ENCODE data around the gene RBM15B.
A peak's percentile ranks its signal among the peaks of the same experiment; 100 is the strongest.

RBM15B gene

GRCh38 chr3:51391075-51391565 is at the start of gene RBM15B:
RBM15B (plus strand) TSS chr3:51391285; CDS start chr3:51391400, 115 bp downstream.
- TF ChIP-seq GATA3 (IDR thresholded peaks at IDR 0.05; ENCODE audit: low read depth, low read length), result no peak
- no peak for TF ChIP-seq GATA2 (IDR thresholded peaks at IDR 0.05; ENCODE audit: low read depth, low read length)

- TF ChIP-seq GATA2 (IDR thresholded peaks at IDR 0.05; ENCODE audit: low read depth, low read length), result no peak
Observed at GRCh38 chr3:51343918-51344687, 47.0 kb upstream of the RBM15B start.

- no peak for TF ChIP-seq GATA3 (IDR thresholded peaks at IDR 0.05; ENCODE audit: low read depth, low read length)
- TF ChIP-seq GATA2 (IDR thresholded peaks at IDR 0.05; ENCODE audit: low read depth, low read length), result no peak
Observed at GRCh38 chr3:51350751-51351150, 40.3 kb upstream of the RBM15B start.

- TF ChIP-seq GATA3 (IDR thresholded peaks at IDR 0.05; ENCODE audit: low read depth, low read length) (no peak), GATA2 (IDR thresholded peaks at IDR 0.05; ENCODE audit: low read depth, low read length) (0 out of 2 replicates have a peak, but pooled peaks have one; percentile 3)
Observed at GRCh38 chr3:51353131-51353530, 38.0 kb upstream of the RBM15B start.

GRCh38 chr3:51353691-51354090 is 37.4 kb upstream of the RBM15B start:
- no peak for TF ChIP-seq GATA3 (IDR thresholded peaks at IDR 0.05; ENCODE audit: low read depth, low read length)
- TF ChIP-seq GATA2 (IDR thresholded peaks at IDR 0.05; ENCODE audit: low read depth, low read length), result no peak

- TF ChIP-seq GATA2 (IDR thresholded peaks at IDR 0.05; ENCODE audit: low read depth, low read length), result no peak
- no peak for TF ChIP-seq GATA3 (IDR thresholded peaks at IDR 0.05; ENCODE audit: low read depth, low read length)
Observed at GRCh38 chr3:51354172-51354571, 36.9 kb upstream of the RBM15B start.

- no peak for TF ChIP-seq GATA2 (IDR thresholded peaks at IDR 0.05; ENCODE audit: low read depth, low read length)
- TF ChIP-seq GATA3 (IDR thresholded peaks at IDR 0.05; ENCODE audit: low read depth, low read length), result no peak
Observed at GRCh38 chr3:51354731-51355615, 36.1 kb upstream of the RBM15B start.

GRCh38 chr3:51355891-51356578 is 35.0 kb upstream of the RBM15B start:
- no peak for TF ChIP-seq GATA3 (IDR thresholded peaks at IDR 0.05; ENCODE audit: low read depth, low read length)
- no peak for TF ChIP-seq GATA2 (IDR thresholded peaks at IDR 0.05; ENCODE audit: low read depth, low read length)

- TF ChIP-seq GATA3 (IDR thresholded peaks at IDR 0.05; ENCODE audit: low read depth, low read length) (no peak), GATA2 (IDR thresholded peaks at IDR 0.05; ENCODE audit: low read depth, low read length) (no peak)
Observed at GRCh38 chr3:51357856-51358255, 33.2 kb upstream of the RBM15B start.

GRCh38 chr3:51358981-51359380 is 32.1 kb upstream of the RBM15B start:
- no peak for TF ChIP-seq GATA3 (IDR thresholded peaks at IDR 0.05; ENCODE audit: low read depth, low read length)
- TF ChIP-seq GATA2 (IDR thresholded peaks at IDR 0.05; ENCODE audit: low read depth, low read length), result no peak

- TF ChIP-seq GATA3 (IDR thresholded peaks at IDR 0.05; ENCODE audit: low read depth, low read length), result no peak
- TF ChIP-seq GATA2 (IDR thresholded peaks at IDR 0.05; ENCODE audit: low read depth, low read length), result no peak
Observed at GRCh38 chr3:51360806-51361205, 30.3 kb upstream of the RBM15B start.

- TF ChIP-seq GATA2 (IDR thresholded peaks at IDR 0.05; ENCODE audit: low read depth, low read length) (no peak), GATA3 (IDR thresholded peaks at IDR 0.05; ENCODE audit: low read depth, low read length) (no peak)
Observed at GRCh38 chr3:51361746-51362145, 29.3 kb upstream of the RBM15B start.

- TF ChIP-seq GATA2 (IDR thresholded peaks at IDR 0.05; ENCODE audit: low read depth, low read length) (no peak), GATA3 (IDR thresholded peaks at IDR 0.05; ENCODE audit: low read depth, low read length) (no peak)
Observed at GRCh38 chr3:51362476-51362875, 28.6 kb upstream of the RBM15B start.

Measured in SH-SY5Y (cell line).